Liver (tissue), 3 donors: ENCODE results near the gene ZNF775.
A peak's percentile ranks its signal among the peaks of the same experiment; 100 is the strongest.

Experiments used
- GABPA ChIP-seq, 2 donors: IDR thresholded peaks in 1 of 2; conservative IDR thresholded peaks in 1 of 2; 2 replicates each; pipeline ENCODE4 v1.6.1; 2016; ENCODE audit warnings: antibody characterized with exemption in 2 of 2, mild to moderate bottlenecking in 1 of 2, moderate library complexity in 1 of 2
- JUND ChIP-seq, 2 donors: IDR thresholded peaks; 2 replicates each; pipeline ENCODE4 v1.6.1; 2016; ENCODE audit warnings: antibody characterized with exemption in 2 of 2
- TF ChIP-seq, protein P1 (sequence below): fragments of 150-350 bp; IDR thresholded peaks from 2 replicates; pipeline ENCODE4 v1.5.1; 2017; ENCODE audit warnings: improper control_type of control experiment, low read depth, low read length; ENCODE audit not compliant: missing input control
- TF ChIP-seq, protein P2 (sequence below): IDR thresholded peaks from 2 replicates; pipeline ENCODE4 v1.6.1; 2016; ENCODE audit warnings: antibody characterized with exemption
- TF ChIP-seq, protein P3 (sequence below): IDR thresholded peaks from 2 replicates; pipeline ENCODE4 v1.6.1; 2016; ENCODE audit warnings: antibody characterized with exemption
- donor health status: healthy.
- donor health status: healthy.

DNA sequence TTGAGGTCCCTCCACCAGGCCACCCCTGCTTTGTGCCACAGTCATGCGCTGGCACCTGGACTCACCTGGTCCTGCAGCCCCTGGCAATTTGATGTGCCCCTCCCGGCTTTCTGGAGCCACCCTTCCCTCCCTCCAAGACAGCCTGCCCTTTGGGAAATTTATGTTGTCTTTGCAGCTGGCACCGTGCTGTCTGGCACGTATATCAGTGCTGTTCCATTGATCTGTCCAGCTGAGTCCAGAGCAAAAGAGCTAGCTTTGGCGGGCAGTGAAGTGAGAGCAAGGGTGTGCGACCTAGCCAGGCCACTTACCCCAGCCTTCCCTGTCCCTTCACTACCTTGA lies 43.4 kb upstream of the ZNF775 start:
- TF ChIP-seq, protein P1, sequence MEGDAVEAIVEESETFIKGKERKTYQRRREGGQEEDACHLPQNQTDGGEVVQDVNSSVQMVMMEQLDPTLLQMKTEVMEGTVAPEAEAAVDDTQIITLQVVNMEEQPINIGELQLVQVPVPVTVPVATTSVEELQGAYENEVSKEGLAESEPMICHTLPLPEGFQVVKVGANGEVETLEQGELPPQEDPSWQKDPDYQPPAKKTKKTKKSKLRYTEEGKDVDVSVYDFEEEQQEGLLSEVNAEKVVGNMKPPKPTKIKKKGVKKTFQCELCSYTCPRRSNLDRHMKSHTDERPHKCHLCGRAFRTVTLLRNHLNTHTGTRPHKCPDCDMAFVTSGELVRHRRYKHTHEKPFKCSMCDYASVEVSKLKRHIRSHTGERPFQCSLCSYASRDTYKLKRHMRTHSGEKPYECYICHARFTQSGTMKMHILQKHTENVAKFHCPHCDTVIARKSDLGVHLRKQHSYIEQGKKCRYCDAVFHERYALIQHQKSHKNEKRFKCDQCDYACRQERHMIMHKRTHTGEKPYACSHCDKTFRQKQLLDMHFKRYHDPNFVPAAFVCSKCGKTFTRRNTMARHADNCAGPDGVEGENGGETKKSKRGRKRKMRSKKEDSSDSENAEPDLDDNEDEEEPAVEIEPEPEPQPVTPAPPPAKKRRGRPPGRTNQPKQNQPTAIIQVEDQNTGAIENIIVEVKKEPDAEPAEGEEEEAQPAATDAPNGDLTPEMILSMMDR = no peak
- TF ChIP-seq GABPA (IDR thresholded peaks at IDR 0.05 in 1 of 2, conservative IDR thresholded peaks at IDR 0.05 in 1 of 2) = no peak
- TF ChIP-seq JUND (IDR thresholded peaks at IDR 0.05) = no peak
- TF ChIP-seq, protein P2, sequence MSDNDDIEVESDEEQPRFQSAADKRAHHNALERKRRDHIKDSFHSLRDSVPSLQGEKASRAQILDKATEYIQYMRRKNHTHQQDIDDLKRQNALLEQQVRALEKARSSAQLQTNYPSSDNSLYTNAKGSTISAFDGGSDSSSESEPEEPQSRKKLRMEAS = peak; percentile 10
- TF ChIP-seq, protein P3, sequence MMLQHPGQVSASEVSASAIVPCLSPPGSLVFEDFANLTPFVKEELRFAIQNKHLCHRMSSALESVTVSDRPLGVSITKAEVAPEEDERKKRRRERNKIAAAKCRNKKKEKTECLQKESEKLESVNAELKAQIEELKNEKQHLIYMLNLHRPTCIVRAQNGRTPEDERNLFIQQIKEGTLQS = no peak
